ENCODE measurements around the gene POC1B.

Gene POC1B

GRCh38 chr12:89475203-89475990 is 50.5 kb downstream of the POC1B start:
- Histone ChIP-seq H3K79me2 (ENCODE audit: insufficient read depth, low read length) (no peaks in the 10 kb centered on the region), H3F3A (ENCODE audit: insufficient read depth, low read length) (no peaks in the 10 kb centered on the region), H3K4me3 (ENCODE audit: low read depth, low read length, poor library complexity, severe bottlenecking) (no peak overlapping the region), H3K27ac (ENCODE audit: low read depth, low read length, poor library complexity, severe bottlenecking) (no peak overlapping the region), H3K36me3 (ENCODE audit: insufficient read depth, low read length) (no peaks in the 10 kb centered on the region), H2AFZ (ENCODE audit: low read length) (no peak overlapping the region), H3K27me3 (ENCODE audit: insufficient read depth, low read length) (no peaks in the 10 kb centered on the region), H3K9ac (ENCODE audit: low read length) (no peak overlapping the region), H3K9me2 (ENCODE audit: low read depth, low read length) (no peaks in the 10 kb centered on the region), H3K4me2 (ENCODE audit: low read length) (no peak overlapping the region), H3K9me3 (ENCODE audit: low read length) (no peaks in the 10 kb centered on the region), H4K20me1 (ENCODE audit: insufficient read depth, low read length) (no peaks in the 10 kb centered on the region), H3K4me1 (ENCODE audit: insufficient read depth, low read length, severe bottlenecking) (no peaks in the 10 kb centered on the region)
- TF ChIP-seq EZH2 (IDR thresholded peaks at IDR 0.05; ENCODE audit: borderline replicate concordance, low read length): no peak
- TF ChIP-seq CTCF (IDR thresholded peaks at IDR 0.05; ENCODE audit: low read length): no peak

- no peak overlapping the region for H3K4me3 ChIP-seq (ENCODE audit: low read depth, low read length, poor library complexity, severe bottlenecking)
- H3F3A ChIP-seq (ENCODE audit: insufficient read depth, low read length): no peaks in the 10 kb centered on the region
- H3K36me3 ChIP-seq (ENCODE audit: insufficient read depth, low read length): no peaks in the 10 kb centered on the region
- H3K79me2 ChIP-seq (ENCODE audit: insufficient read depth, low read length): no peaks in the 10 kb centered on the region
- H3K9me3 ChIP-seq (ENCODE audit: low read length): no peaks in the 10 kb centered on the region
- H3K4me2 ChIP-seq (ENCODE audit: low read length): no peak overlapping the region
- no peaks in the 10 kb centered on the region for H3K4me1 ChIP-seq (ENCODE audit: insufficient read depth, low read length, severe bottlenecking)
- H3K9me2 ChIP-seq (ENCODE audit: low read depth, low read length): no peaks in the 10 kb centered on the region
- H3K27ac ChIP-seq (ENCODE audit: low read depth, low read length, poor library complexity, severe bottlenecking): no peak overlapping the region
- H3K27me3 ChIP-seq (ENCODE audit: insufficient read depth, low read length): no peaks in the 10 kb centered on the region
- no peaks in the 10 kb centered on the region for H4K20me1 ChIP-seq (ENCODE audit: insufficient read depth, low read length)
- no peak overlapping the region for H2AFZ ChIP-seq (ENCODE audit: low read length)
- H3K9ac ChIP-seq (ENCODE audit: low read length): no peak overlapping the region
- TF ChIP-seq CTCF (IDR thresholded peaks at IDR 0.05; ENCODE audit: low read length) (no peak), EZH2 (IDR thresholded peaks at IDR 0.05; ENCODE audit: borderline replicate concordance, low read length) (no peak)
Measured at GRCh38 chr12:89474615-89475014, 51.2 kb downstream of the POC1B start.

- no peak overlapping the region for H3K4me3 ChIP-seq (ENCODE audit: low read depth, low read length, poor library complexity, severe bottlenecking)
- no peaks in the 10 kb centered on the region for H3K79me2 ChIP-seq (ENCODE audit: insufficient read depth, low read length)
- H3K27ac ChIP-seq (ENCODE audit: low read depth, low read length, poor library complexity, severe bottlenecking): no peak overlapping the region
- no peak overlapping the region for H3K9ac ChIP-seq (ENCODE audit: low read length)
- H3K4me1 ChIP-seq (ENCODE audit: insufficient read depth, low read length, severe bottlenecking): no peaks in the 10 kb centered on the region
- H2AFZ ChIP-seq (ENCODE audit: low read length): no peak overlapping the region
- no peaks in the 10 kb centered on the region for H3K27me3 ChIP-seq (ENCODE audit: insufficient read depth, low read length)
- no peaks in the 10 kb centered on the region for H4K20me1 ChIP-seq (ENCODE audit: insufficient read depth, low read length)
- H3K9me3 ChIP-seq (ENCODE audit: low read length): no peaks in the 10 kb centered on the region
- TF ChIP-seq CTCF (IDR thresholded peaks at IDR 0.05; ENCODE audit: low read length) (no peak), EZH2 (IDR thresholded peaks at IDR 0.05; ENCODE audit: borderline replicate concordance, low read length) (no peak)
- H3K9me2 ChIP-seq (ENCODE audit: low read depth, low read length): no peaks in the 10 kb centered on the region
- no peaks in the 10 kb centered on the region for H3K36me3 ChIP-seq (ENCODE audit: insufficient read depth, low read length)
- no peak overlapping the region for H3K4me2 ChIP-seq (ENCODE audit: low read length)
- H3F3A ChIP-seq (ENCODE audit: insufficient read depth, low read length): no peaks in the 10 kb centered on the region
Measured at GRCh38 chr12:89472508-89472907, 53.3 kb downstream of the POC1B start.

Measured in OCI-LY1 (cell line).